Astrocyte (in vitro differentiated cells and primary cell): Measurements from ENCODE around the gene MPO. TPM values are rescaled to one million over a fixed set of nuclear protein-coding genes. Genes with fewer than 3 reads are reported as not detected.

Experiments used
- DNase-seq: peaks from one replicate; pipeline ENCODE4 v3.0.0-alpha.2; 2010; ENCODE audit warnings: low read depth
- FAIRE-seq: peaks from 2 replicates; lab custom pipeline; 2011; peaks lifted over from hg19 to GRCh38; lab: Jason Lieb, UNC
- H2AFZ ChIP-seq: 2 replicates; pipeline ENCODE4 v1.6.0; 2012; ENCODE audit warnings: low read depth, low read length, inconsistent platforms
- H3K27ac ChIP-seq: 2 replicates; pipeline ENCODE4 v1.5.1; 2011; ENCODE audit warnings: low read depth, low read length, inconsistent platforms
- H3K27me3 ChIP-seq: 2 replicates; pipeline ENCODE4 v1.6.0; 2011; ENCODE audit warnings: low read length, inconsistent platforms; ENCODE audit not compliant: insufficient read depth
- H3K36me3 ChIP-seq: 2 replicates; pipeline ENCODE4 v1.5.1; 2011; ENCODE audit warnings: low read length, inconsistent platforms; ENCODE audit not compliant: insufficient read depth
- H3K4me1 ChIP-seq: 2 replicates; pipeline ENCODE4 v1.5.1; 2011; ENCODE audit warnings: low read length, inconsistent platforms; ENCODE audit not compliant: insufficient read depth
- H3K4me2 ChIP-seq: 2 replicates; pipeline ENCODE4 v1.6.0; 2012; ENCODE audit warnings: low read length, inconsistent platforms
- H3K4me3 ChIP-seq: 2 replicates; pipeline ENCODE4 v1.5.1; 2011; ENCODE audit warnings: low read depth, mild to moderate bottlenecking, low read length, inconsistent platforms; ENCODE audit not compliant: insufficient read depth
- H3K79me2 ChIP-seq: 2 replicates; pipeline ENCODE4 v1.6.0; 2012; ENCODE audit warnings: mild to moderate bottlenecking, low read length, inconsistent platforms; ENCODE audit not compliant: insufficient read depth
- H3K9ac ChIP-seq: 2 replicates; pipeline ENCODE4 v1.6.0; 2012; ENCODE audit warnings: mild to moderate bottlenecking, low read length, inconsistent platforms
- H3K9me3 ChIP-seq: 2 replicates; pipeline ENCODE4 v1.5.1; 2012; ENCODE audit warnings: low read depth, mild to moderate bottlenecking, low read length, inconsistent platforms; ENCODE audit not compliant: insufficient read depth
- H4K20me1 ChIP-seq: 2 replicates; pipeline ENCODE4 v1.6.0; 2012; ENCODE audit warnings: low read length, inconsistent platforms; ENCODE audit not compliant: insufficient read depth
- H3K27ac Mint-ChIP-seq: one replicate; pipeline ENCODE4 v1.8.0; 2021; ENCODE audit warnings: mild to moderate bottlenecking, mixed read lengths; ENCODE audit not compliant: unreplicated experiment
- H3K27me3 Mint-ChIP-seq: one replicate; pipeline ENCODE4 v1.8.0; 2021; ENCODE audit warnings: low read depth, mixed read lengths; ENCODE audit not compliant: unreplicated experiment
- H3K36me3 Mint-ChIP-seq: one replicate; pipeline ENCODE4 v1.8.0; 2021; ENCODE audit warnings: low read depth, mixed read lengths; ENCODE audit not compliant: unreplicated experiment
- H3K4me1 Mint-ChIP-seq: one replicate; pipeline ENCODE4 v1.8.0; 2021; ENCODE audit warnings: low read depth, mixed read lengths; ENCODE audit not compliant: unreplicated experiment
- H3K4me3 Mint-ChIP-seq: one replicate; pipeline ENCODE4 v1.8.0; 2021; ENCODE audit warnings: mild to moderate bottlenecking, moderate library complexity, mixed read lengths; ENCODE audit not compliant: unreplicated experiment
- H3K9me3 Mint-ChIP-seq: one replicate; pipeline ENCODE4 v1.8.0; 2021; ENCODE audit warnings: mild to moderate bottlenecking, mixed read lengths; ENCODE audit not compliant: unreplicated experiment
- CTCF ChIP-seq: IDR thresholded peaks from 2 replicates; pipeline ENCODE4 v1.5.1; 2011; ENCODE audit warnings: low read depth, mild to moderate bottlenecking, inconsistent platforms, low read length, moderate library complexity; ENCODE audit not compliant: insufficient read depth
- EZH2 ChIP-seq: IDR thresholded peaks from 2 replicates; pipeline ENCODE4 v1.6.1; 2012; ENCODE audit warnings: mild to moderate bottlenecking, low read length, inconsistent platforms; ENCODE audit not compliant: insufficient read depth
- total RNA-seq: library from RNA; stranded (reverse); gene quantifications from 2 replicates; pipeline ENCODE4 v1.2.1, GENCODE V29; 2021

MPO gene
- total RNA-seq, 1 donor from 2014 or later, result not detected

- DNase-seq, result no peak
- Histone ChIP-seq H4K20me1 (no peaks in the 10 kb centered on the region), H3K27me3 (peaks cover 15% of the 10 kb centered on the region), H3K9ac (no peak overlapping the region), H3K9me3 (no peaks in the 10 kb centered on the region), H3K4me3 (no peak overlapping the region), H3K27ac (no peak overlapping the region), H3K4me2 (no peak overlapping the region), H3K4me1 (no peaks in the 10 kb centered on the region), H2AFZ (no peak overlapping the region), H3K79me2 (no peaks in the 10 kb centered on the region), H3K36me3 (no peaks in the 10 kb centered on the region)
- H3K4me3 Mint-ChIP-seq, result no peak overlapping the region
- peaks cover 9% of the 10 kb centered on the region for H3K4me1 Mint-ChIP-seq
- H3K9me3 Mint-ChIP-seq, result no peaks in the 10 kb centered on the region
- peak overlapping the region; percentile 35 for H3K27ac Mint-ChIP-seq
- no peak for FAIRE-seq
- no peak for TF ChIP-seq EZH2
- TF ChIP-seq CTCF, result no peak
- peaks cover 6% of the 10 kb centered on the region for H3K27me3 Mint-ChIP-seq
- no peaks in the 10 kb centered on the region for H3K36me3 Mint-ChIP-seq
Observed at GRCh38 chr17:58285422-58285810, 4.7 kb upstream of the MPO start.

GRCh38 chr17:58284613-58285421, 4.1 kb upstream of the MPO start:
- H3K9me3 Mint-ChIP-seq, result no peaks in the 10 kb centered on the region
- H3K4me3 Mint-ChIP-seq, result no peak overlapping the region
- no peaks in the 10 kb centered on the region for H3K9me3 ChIP-seq
- FAIRE-seq (no peak), DNase-seq (no peak)
- peak overlapping the region; percentile 35 for H3K27ac Mint-ChIP-seq
- H3K9ac ChIP-seq, result no peak overlapping the region
- H3K36me3 ChIP-seq, result no peaks in the 10 kb centered on the region
- no peaks in the 10 kb centered on the region for H4K20me1 ChIP-seq
- no peaks in the 10 kb centered on the region for H3K4me1 ChIP-seq
- no peak overlapping the region for H3K27ac ChIP-seq
- peaks cover 8% of the 10 kb centered on the region for H3K27me3 Mint-ChIP-seq
- TF ChIP-seq EZH2, result no peak
- TF ChIP-seq CTCF, result no peak
- H2AFZ ChIP-seq, result no peak overlapping the region
- H3K27me3 ChIP-seq, result peaks cover 16% of the 10 kb centered on the region
- no peaks in the 10 kb centered on the region for H3K79me2 ChIP-seq
- H3K4me2 ChIP-seq, result no peak overlapping the region
- peaks cover 7% of the 10 kb centered on the region for H3K4me1 Mint-ChIP-seq
- no peak overlapping the region for H3K4me3 ChIP-seq
- H3K36me3 Mint-ChIP-seq, result no peaks in the 10 kb centered on the region
